NCI-H2107 (cell line): ENCODE data around the gene PCSK7.
"Not testable (repeated sequence)": the region's sequence is repeated elsewhere in the genome, so short reads cannot be mapped to it uniquely, and the experiment has no call there.

Experiments
- DNase-seq: peaks from one replicate; lab custom pipeline; 2025; lab: John Stamatoyannopoulos, UW

The PCSK7 gene

DNA sequence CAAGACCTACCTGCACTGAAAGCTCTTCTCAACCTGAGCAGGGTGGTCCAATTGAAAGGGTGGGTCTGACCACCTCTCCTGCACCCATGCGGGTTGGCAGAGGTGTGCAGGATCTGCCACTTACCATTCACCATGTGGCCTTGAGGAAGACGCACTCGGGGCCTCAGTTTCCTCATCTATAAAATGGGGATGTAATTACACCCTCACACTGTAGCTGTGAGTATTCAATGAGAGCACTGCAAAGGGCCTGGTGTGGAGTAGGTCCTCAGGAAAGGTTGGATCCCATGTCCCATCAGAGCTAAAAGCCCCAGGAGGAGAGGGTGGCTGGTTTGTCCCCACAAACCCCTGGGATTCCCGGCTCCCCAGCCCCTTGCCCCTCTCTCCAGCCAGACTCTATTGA is 33.3 kb downstream of the PCSK7 start:
- DNase-seq = no peak

DNA sequence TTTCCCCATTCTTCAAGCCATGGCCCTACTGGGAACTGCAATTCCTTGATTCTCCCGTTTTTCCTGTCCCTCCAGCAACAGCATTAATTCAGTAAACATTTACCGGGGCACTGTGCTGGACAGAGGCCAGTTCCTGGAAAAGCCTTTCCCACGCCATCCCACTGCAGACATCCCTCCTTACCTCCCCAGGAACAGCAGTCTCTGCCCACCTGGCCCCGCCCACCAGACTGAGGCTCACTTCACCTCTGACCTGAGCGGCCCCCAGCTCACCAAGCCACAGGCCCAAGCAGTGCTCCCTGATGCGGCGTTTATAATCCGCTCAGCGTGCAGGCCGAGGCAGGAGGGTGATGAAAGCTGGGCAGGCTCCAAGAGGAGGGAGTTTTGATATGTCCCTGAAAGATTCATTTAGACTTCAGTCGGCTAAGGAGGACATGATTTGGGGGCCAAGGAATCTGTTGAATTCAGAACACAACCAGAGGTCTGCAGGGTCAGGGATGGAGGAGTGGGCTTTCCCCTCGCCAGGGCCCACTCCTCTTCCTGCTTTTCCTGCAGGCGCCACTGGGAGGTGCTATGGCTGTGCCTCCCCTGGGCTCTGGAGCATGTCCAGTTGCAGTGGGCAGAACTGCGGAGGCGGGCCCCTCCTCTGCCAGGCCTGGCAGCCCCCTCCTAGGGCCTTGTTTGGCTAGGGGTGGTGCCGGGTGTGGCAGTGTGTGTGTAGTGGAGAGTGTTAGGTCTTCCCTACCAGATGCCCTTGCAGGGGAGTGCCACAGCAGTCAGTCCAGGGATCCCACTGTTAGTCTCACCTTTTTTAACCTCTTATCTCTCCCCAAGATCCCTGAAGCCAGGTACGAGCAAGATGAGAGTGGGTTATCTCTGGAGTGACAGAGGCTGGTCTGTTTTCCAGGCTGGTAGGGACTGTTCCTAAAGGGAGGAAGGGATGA is 34.1 kb downstream of the PCSK7 start:
- DNase-seq = no peak

DNA sequence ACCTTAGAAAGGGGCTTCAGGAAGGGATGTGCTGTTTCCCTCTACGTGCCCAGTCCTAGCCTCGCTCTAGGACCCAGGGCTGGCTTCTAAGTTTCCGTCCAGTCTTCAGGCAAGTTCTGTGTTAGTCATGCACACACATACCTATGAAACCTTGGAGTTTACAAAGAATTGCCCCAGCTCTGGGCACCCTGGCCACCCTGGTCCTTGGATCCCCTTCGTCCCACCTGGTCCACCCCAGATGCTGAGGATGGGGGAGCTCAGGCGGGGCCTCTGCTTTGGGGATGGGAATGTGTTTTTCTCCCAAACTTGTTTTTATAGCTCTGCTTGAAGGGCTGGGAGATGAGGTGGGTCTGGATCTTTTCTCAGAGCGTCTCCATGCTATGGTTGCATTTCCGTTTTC is 34.9 kb downstream of the PCSK7 start:
- DNase-seq = no peak

DNA sequence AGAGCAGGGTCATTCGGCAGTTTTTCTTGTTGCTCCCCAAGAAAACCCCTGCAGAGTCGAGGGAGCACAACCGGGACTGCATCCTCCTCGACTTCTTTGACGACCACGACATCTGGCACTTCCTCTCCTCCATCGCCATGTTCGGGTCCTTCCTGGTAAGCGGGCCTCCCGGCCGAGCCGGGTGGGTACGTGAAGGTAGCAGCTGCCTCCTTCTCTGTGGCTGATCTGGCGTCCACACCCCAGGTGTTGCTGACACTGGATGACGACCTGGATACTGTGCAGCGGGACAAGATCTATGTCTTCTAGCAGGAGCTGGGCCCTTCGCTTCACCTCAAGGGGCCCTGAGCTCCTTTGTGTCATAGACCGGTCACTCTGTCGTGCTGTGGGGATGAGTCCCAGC is 36.1 kb downstream of the PCSK7 start:
- no peak for DNase-seq

DNA sequence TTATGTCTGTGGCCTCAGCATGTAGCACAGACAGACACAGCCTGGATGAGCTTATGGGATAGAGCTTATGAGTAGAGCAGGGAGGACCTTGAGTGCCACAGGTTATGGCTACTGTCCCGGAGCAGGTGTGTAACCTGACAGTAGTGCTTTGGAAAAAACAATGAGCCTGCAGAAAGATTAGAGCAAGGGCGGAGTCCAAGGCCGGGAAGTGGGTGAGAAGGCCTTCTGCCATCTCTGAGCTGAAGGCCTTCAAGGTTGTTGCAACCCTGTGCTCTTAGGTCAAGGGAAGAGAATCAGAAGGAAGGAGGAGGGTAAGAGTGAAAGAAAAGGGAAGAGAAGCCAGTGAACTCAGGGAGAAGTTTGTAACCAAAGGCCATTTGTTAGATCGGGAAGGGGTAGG is 36.6 kb downstream of the PCSK7 start:
- DNase-seq = no peak

DNA sequence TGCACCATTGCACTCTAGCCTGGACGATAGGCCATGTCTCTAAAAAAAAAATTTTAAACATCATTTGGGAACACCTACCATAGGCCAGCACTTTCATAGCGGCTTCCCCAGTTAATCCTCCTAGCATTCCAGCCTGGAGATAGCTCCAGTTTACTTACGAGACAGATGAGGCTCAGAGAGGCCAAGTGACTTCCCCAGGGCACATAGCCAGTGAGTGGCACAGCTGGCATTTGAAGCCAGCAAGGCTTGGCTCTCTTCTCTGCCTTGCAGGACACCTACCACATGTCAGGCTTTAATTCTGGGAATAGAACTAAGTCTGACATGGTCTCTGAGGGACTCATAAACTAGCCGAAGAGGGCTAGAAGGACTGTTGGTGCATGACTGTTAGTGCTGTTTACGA is 37.6 kb downstream of the PCSK7 start:
- DNase-seq = no peak

DNA sequence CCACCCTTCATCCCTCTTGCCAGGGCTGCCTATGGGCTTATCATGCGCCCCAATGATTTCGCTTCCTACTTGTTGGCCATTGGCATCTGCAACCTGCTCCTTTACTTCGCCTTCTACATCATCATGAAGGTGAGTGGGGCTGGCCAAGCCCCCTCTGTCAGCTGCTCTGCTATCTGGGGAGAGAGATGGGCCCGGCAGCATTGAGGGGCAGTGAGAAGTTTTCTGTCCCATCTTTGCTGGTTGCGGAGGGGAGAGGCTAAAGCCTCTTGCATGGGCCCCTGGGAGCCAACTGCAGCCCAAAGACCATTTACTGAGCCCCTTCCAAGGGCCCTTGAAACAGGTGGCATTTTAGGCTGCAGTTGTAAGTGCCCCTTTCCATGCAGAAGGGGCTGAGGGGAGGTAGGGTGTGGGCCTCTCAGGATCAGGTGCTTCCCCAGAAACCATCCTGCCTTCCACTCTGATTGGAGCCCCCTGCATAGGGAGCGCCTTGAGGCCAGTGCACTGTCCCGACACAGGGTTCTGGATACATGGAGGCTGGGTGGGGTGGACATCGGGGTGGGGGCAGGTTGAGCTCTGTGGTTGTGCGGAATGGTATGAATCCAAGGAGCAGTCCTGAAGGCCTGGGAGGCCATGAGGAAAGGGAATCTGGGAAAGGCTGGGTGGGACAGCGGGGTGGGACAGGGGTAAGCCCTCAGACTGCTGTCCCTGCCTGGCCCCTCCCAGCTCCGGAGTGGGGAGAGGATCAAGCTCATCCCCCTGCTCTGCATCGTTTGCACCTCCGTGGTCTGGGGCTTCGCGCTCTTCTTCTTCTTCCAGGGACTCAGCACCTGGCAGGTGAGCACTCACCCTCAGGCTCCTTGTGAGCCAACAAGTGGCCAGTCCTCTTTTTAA is 38.5 kb downstream of the PCSK7 start:
- no peak for DNase-seq

DNA sequence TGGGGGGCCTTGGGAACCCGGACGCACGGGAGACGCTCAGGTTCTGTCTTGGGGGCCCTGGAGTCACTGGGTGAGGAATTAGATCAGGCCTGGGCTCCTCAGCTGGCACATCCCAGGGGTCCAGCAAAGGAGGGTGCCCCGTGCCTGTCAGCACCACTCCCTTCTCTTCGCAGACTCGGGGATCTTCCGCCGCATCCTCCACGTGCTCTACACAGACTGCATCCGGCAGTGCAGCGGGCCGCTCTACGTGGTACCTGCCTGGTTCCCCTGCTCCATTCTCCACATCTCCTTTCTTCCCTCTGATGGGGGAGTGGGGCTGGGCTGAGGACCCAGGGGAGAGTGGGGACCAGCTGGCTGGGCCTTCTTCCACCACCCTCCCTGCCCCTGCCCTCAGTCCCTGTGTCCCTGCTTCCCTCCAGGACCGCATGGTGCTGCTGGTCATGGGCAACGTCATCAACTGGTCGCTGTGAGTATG is 39.4 kb downstream of the PCSK7 start:
- no peak for DNase-seq

DNA sequence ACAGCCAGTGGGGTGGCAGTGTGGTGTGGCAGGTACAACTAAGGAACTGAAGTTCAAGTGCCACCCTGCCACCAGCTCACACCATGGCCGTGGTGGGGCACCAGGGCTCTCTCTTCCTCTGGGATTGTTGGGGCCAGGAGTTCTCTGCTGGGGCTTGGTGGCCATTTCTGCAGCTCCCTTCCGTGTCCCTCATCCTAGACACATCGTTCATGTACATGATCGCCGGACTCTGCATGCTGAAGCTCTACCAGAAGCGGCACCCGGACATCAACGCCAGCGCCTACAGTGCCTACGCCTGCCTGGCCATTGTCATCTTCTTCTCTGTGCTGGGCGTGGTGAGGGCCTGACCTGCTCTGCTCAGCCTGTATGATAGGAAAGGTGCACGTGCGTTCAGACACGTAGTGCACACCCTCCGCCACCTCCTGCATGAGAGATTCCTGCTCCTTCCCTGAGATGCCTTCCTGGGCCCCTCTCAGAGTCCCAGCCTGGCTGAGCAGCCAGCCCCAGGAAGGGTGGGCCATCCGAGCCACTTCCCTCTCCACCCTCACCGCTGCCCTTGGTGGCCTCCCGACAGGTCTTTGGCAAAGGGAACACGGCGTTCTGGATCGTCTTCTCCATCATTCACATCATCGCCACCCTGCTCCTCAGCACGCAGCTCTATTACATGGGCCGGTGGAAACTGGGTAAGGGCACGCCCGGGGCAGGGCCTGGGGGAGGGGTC is 40.0 kb downstream of the PCSK7 start:
- DNase-seq = no peak

DNA sequence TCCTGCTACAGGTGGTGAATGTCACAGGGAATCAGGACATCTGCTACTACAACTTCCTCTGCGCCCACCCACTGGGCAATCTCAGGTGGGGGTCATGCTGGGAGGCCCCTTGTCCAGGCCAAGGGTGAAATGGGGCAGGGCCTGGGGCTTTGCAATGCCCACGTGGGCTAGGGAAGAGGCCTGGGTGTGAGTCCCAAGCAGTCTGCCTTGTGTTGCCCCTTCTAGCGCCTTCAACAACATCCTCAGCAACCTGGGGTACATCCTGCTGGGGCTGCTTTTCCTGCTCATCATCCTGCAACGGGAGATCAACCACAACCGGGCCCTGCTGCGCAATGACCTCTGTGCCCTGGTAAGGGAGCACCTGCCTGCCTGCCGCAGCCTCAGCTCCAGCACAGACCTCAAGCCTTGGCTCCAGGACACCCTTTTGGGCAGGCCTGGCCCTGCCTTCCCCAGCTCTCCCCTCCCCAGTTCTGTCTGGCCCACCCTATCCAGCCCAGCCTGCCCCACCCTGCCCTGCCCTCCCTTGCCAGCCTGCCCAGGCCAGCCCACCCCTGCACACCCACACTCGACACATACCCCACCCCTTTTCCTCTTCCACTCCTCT is 41.8 kb downstream of the PCSK7 start:
- no peak for DNase-seq

DNA sequence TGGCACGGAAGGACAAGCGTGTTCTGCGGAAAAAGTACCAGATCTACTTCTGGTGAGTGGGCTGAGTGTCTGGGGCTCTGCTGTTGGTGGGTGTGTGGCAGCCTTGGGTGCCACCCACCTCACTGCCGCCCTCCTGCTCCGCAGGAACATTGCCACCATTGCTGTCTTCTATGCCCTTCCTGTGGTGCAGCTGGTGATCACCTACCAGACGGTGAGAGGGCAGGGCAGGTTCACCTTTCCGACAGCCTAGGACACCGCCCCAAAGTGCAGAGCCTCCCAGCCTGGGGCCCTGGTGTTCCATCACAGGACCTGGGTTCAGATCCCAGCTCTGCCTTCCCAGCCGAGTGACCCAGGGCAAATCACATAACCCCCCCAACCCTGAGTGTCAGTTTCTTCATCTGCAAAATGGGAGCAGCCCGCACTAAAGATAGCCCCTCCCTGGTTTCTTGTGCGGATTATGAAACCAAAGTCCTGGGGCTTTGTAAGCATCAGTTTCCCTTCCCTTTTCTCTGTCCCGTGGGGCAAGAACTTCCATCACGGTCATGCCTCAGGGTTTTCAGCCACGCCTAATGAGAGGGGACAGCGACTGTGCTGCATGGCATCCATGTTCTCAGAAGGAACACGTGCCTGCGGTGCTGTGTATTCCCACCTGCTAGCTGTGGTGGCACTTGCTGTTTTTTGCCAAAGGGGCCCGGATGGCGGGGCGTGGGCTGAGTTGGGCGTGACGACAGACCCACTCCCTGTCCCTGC is 42.5 kb downstream of the PCSK7 start:
- no peak for DNase-seq

DNA sequence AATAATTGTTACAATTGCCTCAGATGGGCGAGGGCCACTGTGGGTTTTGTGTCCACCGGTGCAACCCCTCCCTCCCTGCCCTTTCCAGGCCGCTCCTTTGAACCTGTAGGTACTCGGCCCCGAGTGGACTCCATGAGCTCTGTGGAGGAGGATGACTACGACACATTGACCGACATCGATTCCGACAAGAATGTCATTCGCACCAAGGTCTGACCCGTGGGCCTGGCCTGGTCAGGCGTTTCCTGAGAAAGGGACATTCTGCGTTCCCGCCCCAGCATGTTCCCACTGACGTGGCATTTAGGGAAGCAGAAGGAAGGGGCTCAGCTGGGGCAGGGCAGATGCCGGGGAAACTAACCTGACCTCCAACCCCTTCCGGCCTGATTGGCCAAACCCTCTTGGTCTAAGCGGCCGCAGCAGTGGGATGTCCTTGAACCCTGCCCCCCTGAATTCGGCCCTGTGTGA is 43.2 kb downstream of the PCSK7 start:
- no peak for DNase-seq

DNA sequence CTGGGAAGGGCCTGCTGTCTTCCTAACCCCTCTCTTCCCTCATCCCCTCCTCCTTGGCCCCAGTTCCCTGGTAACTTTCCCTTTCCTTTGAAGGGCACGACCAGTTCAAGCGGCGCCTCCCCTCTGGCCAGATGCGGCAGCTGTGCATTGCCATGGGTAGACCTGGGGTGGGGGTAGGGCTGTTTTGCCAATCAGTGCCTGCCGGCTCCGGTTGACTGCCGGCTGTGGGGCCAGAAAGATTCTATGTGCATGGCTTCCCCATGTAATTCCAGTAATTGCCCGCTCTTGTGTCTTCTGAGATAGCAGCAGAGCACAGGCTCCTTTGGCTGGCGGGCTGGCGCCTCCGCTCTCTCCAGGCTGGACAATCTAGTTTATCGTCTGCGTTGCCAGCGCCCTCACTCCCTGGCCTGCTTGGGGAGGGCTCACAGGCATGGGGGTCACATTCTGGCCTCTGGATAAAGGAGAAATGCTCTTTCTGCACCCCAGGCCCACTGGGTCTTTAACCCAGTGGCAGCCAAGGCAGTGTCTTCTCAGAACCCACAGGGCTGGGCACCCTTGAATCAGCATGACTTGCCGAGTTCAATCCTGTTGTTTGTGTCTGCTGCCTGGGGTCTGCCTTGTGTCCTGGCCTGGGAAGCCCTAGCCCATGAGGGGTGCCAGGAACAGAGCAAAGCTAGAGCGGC is 43.9 kb downstream of the PCSK7 start:
- no peak for DNase-seq

DNA sequence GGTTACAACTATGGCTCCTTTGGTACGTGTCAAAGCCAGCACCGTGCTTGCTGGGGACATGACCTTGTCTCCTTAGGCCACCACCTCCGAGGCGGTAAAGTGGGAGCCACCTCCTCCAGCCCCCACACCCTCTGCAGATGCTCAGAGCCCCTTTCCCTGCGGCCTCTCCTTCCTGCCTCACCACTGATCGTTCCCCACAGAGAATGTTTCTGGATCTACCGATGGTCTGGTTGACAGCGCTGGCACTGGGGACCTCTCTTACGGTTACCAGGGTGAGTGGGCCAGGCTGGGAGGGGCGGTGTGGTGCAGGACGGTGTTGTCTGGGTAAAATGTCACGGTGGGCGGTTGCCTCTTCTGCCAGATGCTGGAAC is 44.5 kb downstream of the PCSK7 start:
- no peak for DNase-seq

DNA sequence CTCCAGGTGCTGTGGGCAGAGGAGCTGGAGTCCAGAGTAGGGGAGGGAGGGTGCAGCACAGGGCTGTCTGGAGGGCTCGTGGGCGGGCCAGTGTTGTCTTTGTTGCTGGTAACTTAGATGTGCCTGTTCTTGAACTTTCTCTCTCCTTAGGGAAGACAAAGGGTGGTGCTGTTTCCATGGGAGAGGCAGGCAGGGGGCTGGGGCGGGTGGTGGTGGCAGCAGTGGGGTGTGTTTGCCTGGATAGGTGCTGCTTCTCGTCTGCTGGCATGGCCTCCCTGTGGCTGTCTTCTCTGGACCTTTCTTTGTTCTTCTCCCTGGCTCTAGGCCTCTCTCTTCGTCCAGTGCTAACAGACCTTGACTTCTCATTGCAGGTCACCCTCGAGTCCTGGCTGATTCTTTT is 44.9 kb downstream of the PCSK7 start:
- no peak for DNase-seq

DNA sequence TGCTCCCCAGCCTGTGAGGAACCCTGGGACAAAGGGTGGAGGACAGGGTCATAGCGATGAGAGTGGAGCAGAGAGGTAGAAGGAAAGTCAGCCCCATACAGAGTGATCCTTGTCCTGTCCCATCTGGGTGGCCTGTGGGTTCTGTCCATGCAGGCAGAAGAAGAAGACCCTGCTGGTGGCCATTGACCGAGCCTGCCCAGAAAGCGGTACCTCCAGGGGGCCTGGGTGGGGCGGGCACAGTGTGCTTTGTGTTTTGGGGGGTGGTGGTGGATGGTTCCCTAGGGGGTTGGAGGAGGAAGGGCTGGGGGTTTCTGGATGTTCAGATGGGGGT is 45.5 kb downstream of the PCSK7 start:
- DNase-seq = no peak

DNA sequence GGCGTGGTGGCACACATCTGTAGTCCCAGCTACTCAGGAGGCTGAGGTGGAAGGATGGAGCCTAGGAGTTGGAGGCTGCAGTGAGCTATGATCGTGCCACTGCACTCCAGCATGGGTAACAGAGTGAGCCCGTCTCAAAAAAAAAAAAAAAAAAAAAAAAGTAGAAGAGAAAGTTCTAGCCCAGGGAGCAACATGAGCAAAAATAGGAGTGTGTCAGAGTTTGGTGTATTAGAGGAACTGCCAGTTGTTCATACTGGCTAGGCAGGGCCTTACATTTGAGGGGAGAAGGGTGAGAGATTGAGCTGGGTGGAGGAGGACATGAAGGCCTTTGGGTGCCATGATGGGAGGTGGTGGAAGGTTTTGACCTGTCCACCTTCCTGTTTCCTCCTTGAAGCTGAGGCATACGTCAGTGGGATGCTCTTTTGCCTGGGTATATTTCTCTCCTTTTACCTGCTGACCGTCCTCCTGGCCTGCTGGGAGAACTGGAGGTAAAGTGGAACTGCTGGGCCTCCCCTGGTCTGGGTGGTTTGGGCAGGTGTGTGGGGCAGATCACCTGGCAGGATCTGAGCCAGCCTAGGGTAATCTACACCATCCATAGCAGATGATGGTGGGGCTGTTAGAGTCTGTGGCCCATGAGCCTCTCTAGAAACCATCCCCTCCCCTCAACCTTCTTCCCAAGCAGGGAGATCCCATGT is 46.0 kb downstream of the PCSK7 start:
- no peak for DNase-seq

DNA sequence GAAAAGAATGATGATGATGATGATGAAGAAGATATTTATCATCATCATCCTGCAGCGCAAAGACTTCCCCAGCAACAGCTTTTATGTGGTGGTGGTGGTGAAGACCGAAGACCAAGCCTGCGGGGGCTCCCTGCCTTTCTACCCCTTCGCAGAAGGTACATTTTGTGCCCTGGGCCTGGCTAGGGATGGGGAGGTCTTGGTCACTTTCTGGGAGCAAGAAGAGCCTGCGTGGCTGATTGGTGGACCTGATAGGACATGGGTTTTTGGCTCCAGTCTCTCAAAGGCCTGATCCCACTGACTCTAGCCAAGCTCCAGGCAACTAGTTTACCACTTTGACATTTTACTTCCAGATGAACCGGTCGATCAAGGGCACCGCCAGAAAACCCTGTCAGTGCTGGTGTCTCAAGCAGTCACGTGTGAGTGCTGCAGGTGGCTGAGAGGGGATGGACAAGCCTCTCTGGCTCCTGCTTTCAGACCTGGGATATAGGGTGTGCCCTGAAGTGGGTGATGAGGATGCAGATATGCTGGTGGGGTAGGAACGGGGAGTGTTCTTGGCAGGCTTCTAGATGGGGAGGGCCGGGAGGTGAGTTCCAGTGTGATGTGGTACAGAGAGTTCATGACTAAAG is 48.0 kb downstream of the PCSK7 start:
- no peak for DNase-seq

DNA sequence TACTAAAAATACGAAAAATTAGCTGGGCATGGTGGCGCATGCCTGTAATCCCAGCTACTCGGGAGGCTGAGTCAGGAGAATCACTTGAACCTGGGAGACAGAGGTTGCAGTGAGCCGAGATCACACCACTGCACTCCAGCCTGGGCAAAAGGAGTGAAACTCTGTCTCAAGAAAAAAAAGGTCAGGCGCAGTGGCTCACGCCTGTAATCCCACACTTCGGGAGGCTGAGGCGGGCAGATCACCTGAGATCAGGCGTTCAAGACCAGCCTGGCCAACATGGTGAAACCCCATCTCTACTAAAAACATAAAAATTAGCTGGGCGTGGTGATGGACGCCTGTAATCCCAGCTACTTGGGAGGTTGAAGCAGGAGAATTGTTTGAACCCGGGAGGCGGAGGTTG is 48.7 kb downstream of the PCSK7 start:
- not testable (repeated sequence) for DNase-seq

DNA sequence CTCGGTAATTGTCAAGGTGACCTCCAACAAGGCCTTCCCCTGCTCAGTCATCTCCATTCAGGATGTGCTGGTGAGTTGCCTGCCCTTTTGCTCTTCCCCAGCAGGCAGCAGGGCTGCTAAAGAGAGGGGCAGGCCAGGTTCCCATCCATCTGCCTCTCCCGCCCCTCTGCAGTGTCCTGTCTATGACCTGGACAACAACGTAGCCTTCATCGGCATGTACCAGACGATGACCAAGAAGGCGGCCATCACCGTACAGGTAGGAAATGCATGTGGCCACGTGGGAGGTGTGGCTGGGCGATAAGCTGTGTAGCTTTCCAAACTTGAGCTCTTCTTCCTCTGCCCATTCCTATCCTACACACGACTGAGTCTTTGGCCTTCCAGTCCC is 49.3 kb downstream of the PCSK7 start:
- no peak for DNase-seq
